NCI-H1436 treated with DMSO at 0.1 percent for 48 hours (cell line): Measurements from ENCODE around the gene SLC6A6.

Source experiments
- DNase-seq: peaks from one replicate; lab custom pipeline; 2025; lab: John Stamatoyannopoulos, UW

Gene SLC6A6

DNA sequence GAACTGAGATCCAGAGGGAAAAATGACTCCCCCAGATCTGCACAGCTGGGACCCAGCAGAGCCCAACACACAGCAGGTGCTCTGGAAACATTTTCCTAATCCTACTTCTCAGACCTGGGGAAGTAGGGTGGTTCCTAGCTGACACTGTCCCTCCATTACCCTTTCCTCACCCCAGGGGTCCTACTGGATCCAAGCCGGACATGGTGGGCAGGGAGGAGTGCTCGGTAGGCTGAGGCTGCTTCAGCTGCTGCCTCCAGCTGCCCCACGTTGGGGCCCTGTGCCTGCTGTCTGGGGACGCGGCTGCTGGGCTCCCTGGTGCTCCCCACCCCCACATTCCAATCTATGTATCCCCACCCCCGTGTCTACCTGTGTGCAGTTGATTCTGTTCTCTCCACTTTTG, 29.8 kb upstream of the SLC6A6 start:
- DNase-seq: no peak

DNA sequence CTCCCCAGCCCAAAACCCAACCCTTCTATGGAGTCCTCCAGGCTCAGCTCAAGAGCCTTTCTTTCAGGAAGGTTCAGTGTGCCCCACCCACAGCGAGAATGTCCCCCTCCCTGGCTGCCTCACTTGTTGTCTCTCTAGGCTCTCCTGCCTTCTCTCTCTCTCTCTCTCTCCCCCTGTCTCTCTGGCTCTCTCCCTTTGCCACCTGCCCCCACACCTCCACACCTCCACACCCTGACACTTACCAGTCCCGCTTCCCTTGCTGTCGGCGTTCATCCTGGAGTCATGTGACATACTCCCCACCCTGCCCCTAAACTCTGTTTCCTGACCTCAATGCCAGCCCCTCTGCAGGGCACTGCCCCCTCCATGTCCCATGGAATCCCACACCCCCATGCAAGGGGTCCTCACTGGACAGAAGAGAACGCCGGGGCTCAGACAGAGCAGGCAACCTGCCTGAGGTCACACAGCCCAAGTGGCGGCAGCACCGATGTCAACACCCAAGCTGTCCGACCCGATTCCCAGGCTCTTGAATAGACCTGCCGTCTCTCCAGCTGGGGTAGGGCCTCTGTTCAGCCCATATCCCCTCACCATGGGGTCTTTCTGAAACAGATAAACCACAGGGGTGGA, 28.5 kb upstream of the SLC6A6 start:
- no peak for DNase-seq

DNA sequence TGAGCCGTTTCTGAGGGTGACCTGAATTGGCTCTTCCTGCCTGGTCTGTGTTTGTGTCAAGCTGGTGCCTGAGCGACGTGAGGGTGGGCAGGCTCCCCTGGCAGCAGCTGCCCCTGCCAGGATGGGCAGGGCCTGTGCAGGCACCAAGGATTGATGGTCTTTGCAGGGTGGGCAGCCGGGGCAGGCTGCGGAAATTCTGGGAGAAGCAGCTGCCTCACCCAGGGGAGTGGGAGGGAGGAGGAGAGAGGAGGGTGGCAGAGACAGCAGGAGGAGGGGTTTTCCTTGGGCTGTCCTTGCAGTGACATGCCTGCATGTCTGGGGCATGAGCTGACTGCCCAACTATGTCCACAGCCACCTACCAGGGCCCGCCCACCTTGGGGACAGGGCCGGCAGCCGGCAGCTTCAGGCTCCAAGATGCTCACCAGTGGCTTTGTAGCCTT, 27.9 kb upstream of the SLC6A6 start:
- no peak for DNase-seq

DNA sequence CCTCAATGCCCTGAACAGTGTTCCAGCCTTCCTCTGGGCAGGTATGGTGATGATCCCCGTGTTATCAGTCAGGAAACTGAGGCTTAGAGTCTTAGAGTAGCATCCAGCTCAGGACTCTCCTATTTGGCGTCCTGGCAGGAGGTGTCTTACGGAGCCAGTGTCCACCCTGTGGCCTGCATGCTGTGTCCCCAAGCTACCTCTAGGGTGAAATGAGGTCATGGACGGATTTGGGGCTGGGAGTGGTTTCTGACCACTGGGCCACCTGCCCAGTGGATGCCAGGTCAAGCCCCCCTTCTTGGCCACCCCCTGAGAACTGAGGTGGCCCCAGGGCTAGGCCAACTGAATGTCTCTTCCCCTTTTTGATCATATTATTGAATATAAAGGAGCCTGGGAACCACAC, 27.2 kb upstream of the SLC6A6 start:
- DNase-seq: no peak

DNA sequence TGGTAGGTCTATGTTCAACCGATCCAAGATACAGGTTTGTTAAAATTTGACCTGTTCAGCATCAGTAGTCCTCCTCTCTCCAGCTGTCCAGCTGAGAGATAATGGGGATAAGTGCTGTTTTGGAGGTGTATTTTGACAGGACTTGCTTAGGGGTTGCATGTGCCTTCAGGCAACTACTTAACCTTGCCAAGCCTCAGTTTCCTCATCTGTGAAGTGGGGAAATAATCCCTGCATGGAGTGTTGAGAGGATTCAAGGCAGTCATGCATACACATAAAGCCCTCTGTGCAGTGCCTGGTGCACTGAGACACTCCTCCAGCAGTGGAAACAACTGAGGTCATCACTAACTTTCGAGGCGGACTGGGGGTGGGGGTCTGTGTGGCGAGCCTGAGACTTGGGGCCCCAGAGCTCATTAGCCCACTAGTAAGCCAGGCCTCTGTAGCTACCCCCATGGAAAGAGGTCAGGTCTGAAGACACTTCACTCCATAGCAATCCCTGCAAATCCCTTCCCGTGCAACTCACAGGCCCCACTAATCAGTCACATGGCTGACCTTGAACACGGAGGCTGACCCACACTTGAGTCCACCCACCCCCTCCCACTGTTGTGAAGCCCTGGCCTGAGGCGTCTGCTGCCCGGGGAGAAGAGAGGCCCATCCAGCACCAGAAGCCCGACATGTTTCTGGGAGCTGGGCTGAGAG, 25.9 kb upstream of the SLC6A6 start:
- no peak for DNase-seq

- no peak for DNase-seq
Observed at GRCh38 chr3:14377044-14377837, 25.2 kb upstream of the SLC6A6 start.

DNA sequence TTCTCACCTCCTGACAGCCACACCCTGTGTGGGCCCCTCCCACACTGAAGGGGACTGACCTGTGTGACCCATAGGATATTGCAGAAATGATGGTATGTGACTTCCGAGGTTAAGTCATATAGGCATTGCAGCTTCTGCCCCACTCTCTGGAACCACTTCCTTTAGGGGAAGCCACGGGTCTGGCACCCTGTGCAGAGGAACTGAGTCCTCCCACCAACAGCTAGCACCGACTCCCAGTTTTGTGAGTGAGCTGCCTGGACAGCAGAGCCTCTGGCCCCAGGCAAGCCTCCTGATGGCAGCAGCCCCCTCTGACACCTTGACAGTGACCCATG, 24.6 kb upstream of the SLC6A6 start:
- DNase-seq: no peak

- DNase-seq: no peak
Observed at GRCh38 chr3:14378415-14378814, 24.0 kb upstream of the SLC6A6 start.

GRCh38 chr3:14379843-14380242, 22.6 kb upstream of the SLC6A6 start:
- no peak for DNase-seq

- DNase-seq: no peak
Observed at GRCh38 chr3:14386254-14386653, 16.2 kb upstream of the SLC6A6 start.

GRCh38 chr3:14388201-14388600, 14.2 kb upstream of the SLC6A6 start:
- DNase-seq: no peak

DNA sequence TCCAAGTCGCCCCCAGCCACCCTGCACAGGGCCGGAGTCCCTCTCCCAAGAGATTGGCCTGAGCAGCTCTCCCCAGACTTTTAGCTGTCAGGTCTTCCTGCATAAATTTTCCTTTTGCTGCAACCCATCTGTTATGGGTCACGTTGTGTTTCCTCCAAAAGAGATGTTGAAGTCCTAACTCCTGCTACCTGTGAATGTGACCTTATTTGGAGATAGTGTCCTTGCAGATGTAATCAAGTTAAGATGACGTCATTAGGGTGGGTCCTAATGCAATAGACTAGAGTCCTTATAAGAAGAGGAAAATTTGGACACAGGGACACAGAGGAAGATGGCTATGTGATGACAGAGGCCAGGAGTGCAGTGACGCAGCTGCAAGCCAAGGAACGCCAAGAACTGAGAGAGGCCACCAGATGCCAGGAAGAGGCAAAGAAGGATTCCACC, 13.2 kb upstream of the SLC6A6 start:
- DNase-seq: no peak

GRCh38 chr3:14389716-14390115, 12.7 kb upstream of the SLC6A6 start:
- DNase-seq: no peak

- DNase-seq: no peak
Observed at GRCh38 chr3:14391033-14391432, 11.4 kb upstream of the SLC6A6 start.

DNA sequence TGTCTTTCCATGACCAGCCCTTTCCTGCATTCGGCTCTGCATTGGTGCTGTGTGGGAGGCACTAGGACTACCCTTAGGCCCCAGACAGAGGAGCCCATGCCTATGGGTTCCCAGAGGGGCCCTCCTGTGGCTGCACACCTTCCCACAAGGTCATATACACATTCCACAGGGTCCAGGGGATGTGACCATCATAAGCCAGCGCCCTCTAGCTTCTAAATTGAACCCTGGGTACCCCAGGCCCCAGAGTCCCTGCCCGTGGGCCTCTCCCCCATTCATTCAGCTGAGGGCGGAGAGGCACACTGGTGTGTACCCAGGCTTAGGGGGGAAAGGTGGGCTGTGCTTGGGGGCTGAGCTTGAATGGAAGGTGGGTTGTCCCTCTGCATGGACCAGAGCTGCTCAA, 10.2 kb upstream of the SLC6A6 start:
- DNase-seq: no peak

DNA sequence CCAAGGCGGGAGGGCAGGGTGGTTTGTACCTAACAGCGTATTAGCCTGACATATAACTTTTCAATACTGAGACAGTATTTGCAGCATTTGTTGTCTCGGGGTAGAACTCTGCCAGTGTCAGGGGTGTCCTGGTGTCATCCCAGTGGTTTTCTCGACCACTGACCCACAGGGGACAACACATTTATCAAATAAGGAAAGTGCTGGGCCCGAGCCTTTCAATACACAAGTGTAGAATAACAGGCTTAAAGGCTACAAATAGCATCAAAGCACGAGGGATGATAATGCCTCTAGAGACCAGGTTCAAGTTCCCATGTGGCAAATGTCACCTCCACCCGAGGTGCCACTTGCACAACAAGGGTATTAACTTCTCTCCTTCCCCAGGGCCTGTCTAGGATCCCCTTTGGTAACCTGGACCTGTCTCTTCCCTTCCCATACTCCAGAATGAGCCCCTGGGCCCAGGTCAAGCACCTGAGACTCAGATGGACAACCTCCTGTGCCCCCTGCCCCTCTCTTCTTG, 9.5 kb upstream of the SLC6A6 start:
- no peak for DNase-seq

- DNase-seq: no peak
Observed at GRCh38 chr3:14393440-14394106, 8.8 kb upstream of the SLC6A6 start.

- DNase-seq: no peak
Observed at GRCh38 chr3:14396031-14396692, 6.2 kb upstream of the SLC6A6 start.

- DNase-seq: no peak
Observed at GRCh38 chr3:14397046-14397445, 5.4 kb upstream of the SLC6A6 start.

- no peak for DNase-seq
Observed at GRCh38 chr3:14397531-14397930, 4.9 kb upstream of the SLC6A6 start.

GRCh38 chr3:14397940-14398796, 4.2 kb upstream of the SLC6A6 start:
- DNase-seq: no peak
